Osteoblast (primary cell): ENCODE data around the gene CELF2. TPM values are rescaled to one million over a fixed set of nuclear protein-coding genes. Genes with fewer than 3 reads are reported as not detected.

ENCODE experiments used
- DNase-seq: peaks from one replicate; pipeline ENCODE4 v3.0.0; 2011; ENCODE audit warnings: low spot score, mixed read lengths; ENCODE audit not compliant: insufficient read length; ENCODE audit errors: missing footprints
- H2AFZ ChIP-seq: 2 replicates; pipeline ENCODE4 v1.6.0; 2011; ENCODE audit warnings: mild to moderate bottlenecking, low read length
- H3K27ac ChIP-seq: 2 replicates; pipeline ENCODE4 v1.5.1; 2011; ENCODE audit warnings: mild to moderate bottlenecking, low read depth, low read length, moderate library complexity
- H3K27me3 ChIP-seq: 2 replicates; pipeline ENCODE4 v1.6.0; 2012; ENCODE audit warnings: mild to moderate bottlenecking, control low read depth, inconsistent platforms, low read length, moderate library complexity; ENCODE audit not compliant: insufficient read depth
- H3K36me3 ChIP-seq: 2 replicates; pipeline ENCODE4 v1.5.1; 2011; ENCODE audit warnings: mild to moderate bottlenecking, low read length, control low read depth, moderate library complexity; ENCODE audit not compliant: insufficient read depth
- H3K4me1 ChIP-seq: 2 replicates; pipeline ENCODE4 v1.5.1; 2011; ENCODE audit warnings: mild to moderate bottlenecking, low read length, control low read depth, moderate library complexity; ENCODE audit not compliant: insufficient read depth
- H3K4me2 ChIP-seq: 2 replicates; pipeline ENCODE4 v1.6.0; 2011; ENCODE audit warnings: mild to moderate bottlenecking, low read length; ENCODE audit not compliant: insufficient read depth
- H3K4me3 ChIP-seq: fragments of 200-600 bp; sonication (generic); 3 replicates; pipeline ENCODE4 v1.5.1; 2012; ENCODE audit warnings: mild to moderate bottlenecking, low read length, inconsistent platforms; ENCODE audit not compliant: insufficient read depth
- H3K79me2 ChIP-seq: 2 replicates; pipeline ENCODE4 v1.6.0; 2012; ENCODE audit warnings: mild to moderate bottlenecking, low read length, control low read depth, inconsistent platforms; ENCODE audit not compliant: insufficient read depth
- H3K9me3 ChIP-seq: 2 replicates; pipeline ENCODE4 v1.5.1; 2011; ENCODE audit warnings: low read depth, low read length, control low read depth
- H4K20me1 ChIP-seq: 2 replicates; pipeline ENCODE4 v1.6.0; 2012; ENCODE audit warnings: mild to moderate bottlenecking, low read length, control low read depth; ENCODE audit not compliant: insufficient read depth
- CTCF ChIP-seq: IDR thresholded peaks from 2 replicates; pipeline ENCODE4 v1.5.1; 2011; ENCODE audit warnings: mild to moderate bottlenecking, low read depth, low read length, moderate library complexity; ENCODE audit errors: extremely low read depth
- total RNA-seq: library from RNA; depleted of rRNA; stranded (reverse); fragments of >200 nt; gene quantifications from 2 replicates; pipeline ENCODE4 v1.2.3, GENCODE V29; 2012

Gene CELF2
- total RNA-seq, 1 donor, result 7.6 TPM

DNA sequence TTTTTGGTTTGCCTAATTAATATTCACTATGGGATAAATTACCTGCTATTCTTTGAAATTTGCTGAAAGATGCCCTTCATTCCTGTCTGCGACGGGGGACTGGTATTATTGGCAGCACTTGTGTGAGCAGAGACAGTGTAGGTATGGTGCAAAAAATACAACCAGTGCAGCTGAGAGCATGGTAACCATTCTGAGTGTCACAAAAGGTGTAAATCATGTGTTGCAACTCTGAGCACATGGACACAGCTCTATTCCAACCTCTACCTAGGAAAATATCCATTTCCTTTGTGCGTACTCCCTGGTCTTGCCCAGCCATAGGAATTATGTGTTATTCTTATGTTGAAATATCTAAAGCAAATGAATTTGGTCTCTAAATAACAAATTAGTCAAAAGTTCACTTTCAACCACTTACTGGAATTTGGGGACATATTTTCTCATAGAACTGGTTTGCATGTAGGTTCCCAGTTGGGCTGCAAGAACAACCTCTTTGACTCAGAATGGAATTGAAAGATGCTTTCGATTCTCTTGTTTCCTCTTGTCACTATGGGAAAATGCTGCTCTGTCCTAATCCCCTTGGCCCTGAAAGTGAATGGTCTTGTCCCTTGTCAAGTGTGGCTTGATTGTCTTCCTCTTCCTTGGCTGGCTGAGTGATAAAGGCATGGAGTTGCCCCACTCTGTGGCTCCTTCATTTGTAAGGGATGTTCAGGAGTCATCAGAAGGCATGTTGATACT is 57.0 kb downstream of the CELF2 start:
- Histone ChIP-seq H3K27me3 (no peaks in the 10 kb centered on the region), H3K4me3 (no peak overlapping the region), H3K4me1 (no peaks in the 10 kb centered on the region), H3K36me3 (no peaks in the 10 kb centered on the region), H3K4me2 (no peak overlapping the region), H3K79me2 (no peaks in the 10 kb centered on the region), H2AFZ (no peak overlapping the region), H3K27ac (no peak overlapping the region), H3K9me3 (no peaks in the 10 kb centered on the region), H4K20me1 (no peaks in the 10 kb centered on the region)
- no peak for TF ChIP-seq CTCF
- DNase-seq, result no peak

GRCh38 chr10:11076221-11076620 is 58.5 kb downstream of the CELF2 start:
- Histone ChIP-seq H2AFZ (no peak overlapping the region), H3K4me2 (no peak overlapping the region), H3K4me3 (no peak overlapping the region), H3K4me1 (no peaks in the 10 kb centered on the region), H3K27ac (no peak overlapping the region), H3K27me3 (no peaks in the 10 kb centered on the region), H4K20me1 (no peaks in the 10 kb centered on the region), H3K79me2 (no peaks in the 10 kb centered on the region), H3K9me3 (no peaks in the 10 kb centered on the region), H3K36me3 (no peaks in the 10 kb centered on the region)
- no peak for TF ChIP-seq CTCF
- DNase-seq, result no peak

GRCh38 chr10:11080564-11080984 is 62.9 kb downstream of the CELF2 start:
- no peak overlapping the region for H3K4me3 ChIP-seq
- H3K79me2 ChIP-seq, result no peaks in the 10 kb centered on the region
- no peaks in the 10 kb centered on the region for H3K9me3 ChIP-seq
- DNase-seq, result no peak
- no peak for TF ChIP-seq CTCF
- no peaks in the 10 kb centered on the region for H4K20me1 ChIP-seq
- H3K4me2 ChIP-seq, result no peak overlapping the region
- no peaks in the 10 kb centered on the region for H3K27me3 ChIP-seq
- no peak overlapping the region for H3K27ac ChIP-seq
- no peak overlapping the region for H2AFZ ChIP-seq
- no peaks in the 10 kb centered on the region for H3K4me1 ChIP-seq
- H3K36me3 ChIP-seq, result no peaks in the 10 kb centered on the region

GRCh38 chr10:11081408-11081807 is 63.7 kb downstream of the CELF2 start:
- no peaks in the 10 kb centered on the region for H3K79me2 ChIP-seq
- no peak overlapping the region for H3K4me2 ChIP-seq
- no peaks in the 10 kb centered on the region for H4K20me1 ChIP-seq
- no peaks in the 10 kb centered on the region for H3K9me3 ChIP-seq
- H3K36me3 ChIP-seq, result no peaks in the 10 kb centered on the region
- DNase-seq, result no peak
- H3K27me3 ChIP-seq, result no peaks in the 10 kb centered on the region
- no peak for TF ChIP-seq CTCF
- H2AFZ ChIP-seq, result no peak overlapping the region
- no peak overlapping the region for H3K27ac ChIP-seq
- H3K4me3 ChIP-seq, result no peak overlapping the region
- no peaks in the 10 kb centered on the region for H3K4me1 ChIP-seq
